ENCODE data around the gene EML6.

GRCh38 chr2:54699665-54700064 is 23.8 kb upstream of the EML6 start:
- TF ChIP-seq, protein P1, sequence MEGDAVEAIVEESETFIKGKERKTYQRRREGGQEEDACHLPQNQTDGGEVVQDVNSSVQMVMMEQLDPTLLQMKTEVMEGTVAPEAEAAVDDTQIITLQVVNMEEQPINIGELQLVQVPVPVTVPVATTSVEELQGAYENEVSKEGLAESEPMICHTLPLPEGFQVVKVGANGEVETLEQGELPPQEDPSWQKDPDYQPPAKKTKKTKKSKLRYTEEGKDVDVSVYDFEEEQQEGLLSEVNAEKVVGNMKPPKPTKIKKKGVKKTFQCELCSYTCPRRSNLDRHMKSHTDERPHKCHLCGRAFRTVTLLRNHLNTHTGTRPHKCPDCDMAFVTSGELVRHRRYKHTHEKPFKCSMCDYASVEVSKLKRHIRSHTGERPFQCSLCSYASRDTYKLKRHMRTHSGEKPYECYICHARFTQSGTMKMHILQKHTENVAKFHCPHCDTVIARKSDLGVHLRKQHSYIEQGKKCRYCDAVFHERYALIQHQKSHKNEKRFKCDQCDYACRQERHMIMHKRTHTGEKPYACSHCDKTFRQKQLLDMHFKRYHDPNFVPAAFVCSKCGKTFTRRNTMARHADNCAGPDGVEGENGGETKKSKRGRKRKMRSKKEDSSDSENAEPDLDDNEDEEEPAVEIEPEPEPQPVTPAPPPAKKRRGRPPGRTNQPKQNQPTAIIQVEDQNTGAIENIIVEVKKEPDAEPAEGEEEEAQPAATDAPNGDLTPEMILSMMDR (IDR thresholded peaks at IDR 0.05 in 4 of 5, conservative IDR thresholded peaks at IDR 0.05 in 1 of 5), result no peak
- TF ChIP-seq POLR2A (IDR thresholded peaks at IDR 0.05), result no peak

All from gastrocnemius medialis (tissue), 4 donors.